ENCODE measurements around the gene RAPGEF5. TPM values are rescaled to one million over a fixed set of nuclear protein-coding genes. Genes with fewer than 3 reads are reported as not detected.

The RAPGEF5 gene
- total and polyA plus RNA-seq, 10 donors = 10.2 to 335 (median 184) TPM

GRCh38 chr7:22110881-22111280 is 246.1 kb downstream of the RAPGEF5 start:
- H3K9me3 ChIP-seq = peaks cover 0 to 9% (median 0%) of the 10 kb centered on the region in 8 donors
- peaks cover 0 to 8% (median 0%) of the 10 kb centered on the region in 6 donors for H3K4me1 ChIP-seq
- 58 to 74% (median 68%) methylated on average over 4 of the region's 4 CpGs for WGBS, 5 donors
- H3K27ac ChIP-seq = peak overlapping the region in 1 of 8 donors; percentile 11
- TF ChIP-seq POLR2A (IDR thresholded peaks at IDR 0.05) = no peak
- no peak for TF ChIP-seq POLR2AphosphoS5 (IDR thresholded peaks at IDR 0.05)
- no peak for TF ChIP-seq CTCF (IDR thresholded peaks at IDR 0.05 in 8 of 11, conservative IDR thresholded peaks at IDR 0.05 in 3 of 11)
- H3K4me3 ChIP-seq = no peak overlapping the region
- intact Hi-C loops (cut with DNase I; ENCODE audit: low total_unique reads) = loop anchor here (5.0 kb wide), 1 partner anchor 376 kb away; no protein-coding TSS in a partner anchor
- DNase-seq = no peak
- H3K36me3 ChIP-seq = peaks cover 0 to 9% (median 0%) of the 10 kb centered on the region in 6 donors
- no peaks in the 10 kb centered on the region for H3K27me3 ChIP-seq (replicated peaks in 1 of 7)

- Histone ChIP-seq H3K36me3 (peaks cover 0 to 8% (median 0%) of the 10 kb centered on the region in 6 donors), H3K9me3 (peaks cover 0 to 14% (median 0%) of the 10 kb centered on the region in 8 donors), H3K4me3 (no peak overlapping the region), H3K4me1 (peaks cover 0 to 8% (median 0%) of the 10 kb centered on the region in 6 donors), H3K27ac (peak overlapping the region in 1 of 8 donors; percentile 11), H3K27me3 (replicated peaks in 1 of 7) (no peaks in the 10 kb centered on the region)
- no peak for DNase-seq
- intact Hi-C loops (cut with DNase I; ENCODE audit: low total_unique reads) = loop anchor here (5.0 kb wide), 1 partner anchor 377 kb away; no protein-coding TSS in a partner anchor
- 11 to 21% (median 19%) methylated on average over 6 of the region's 6 CpGs for WGBS, 5 donors
- peak; percentile 42 to 84 (median 69) for TF ChIP-seq CTCF (IDR thresholded peaks at IDR 0.05 in 8 of 11, conservative IDR thresholded peaks at IDR 0.05 in 3 of 11)
- no peak for TF ChIP-seq POLR2AphosphoS5 (IDR thresholded peaks at IDR 0.05)
- no peak for TF ChIP-seq POLR2A (IDR thresholded peaks at IDR 0.05)
Measured at GRCh38 chr7:22110227-22110839, 246.6 kb downstream of the RAPGEF5 start.

- no peak overlapping the region for H3K27ac ChIP-seq
- peaks cover 0 to 18% (median 0%) of the 10 kb centered on the region in 8 donors for H3K9me3 ChIP-seq
- H3K4me3 ChIP-seq = no peak overlapping the region
- peaks cover 0 to 8% (median 0%) of the 10 kb centered on the region in 6 donors for H3K4me1 ChIP-seq
- no peak for DNase-seq
- intact Hi-C loops (cut with DNase I; ENCODE audit: low total_unique reads) = loop anchor here (5.0 kb wide), 1 partner anchor 378 kb away; no protein-coding TSS in a partner anchor
- WGBS, 5 donors = 65 to 75% (median 74%) methylated on average over 7 of the region's 7 CpGs
- TF ChIP-seq POLR2A (IDR thresholded peaks at IDR 0.05) (no peak), CTCF (IDR thresholded peaks at IDR 0.05 in 8 of 11, conservative IDR thresholded peaks at IDR 0.05 in 3 of 11) (no peak), POLR2AphosphoS5 (IDR thresholded peaks at IDR 0.05) (no peak)
- H3K36me3 ChIP-seq = peaks cover 0 to 7% (median 0%) of the 10 kb centered on the region in 6 donors
- no peaks in the 10 kb centered on the region for H3K27me3 ChIP-seq (replicated peaks in 1 of 7)
Measured at GRCh38 chr7:22109761-22110160, 247.2 kb downstream of the RAPGEF5 start.

DNA sequence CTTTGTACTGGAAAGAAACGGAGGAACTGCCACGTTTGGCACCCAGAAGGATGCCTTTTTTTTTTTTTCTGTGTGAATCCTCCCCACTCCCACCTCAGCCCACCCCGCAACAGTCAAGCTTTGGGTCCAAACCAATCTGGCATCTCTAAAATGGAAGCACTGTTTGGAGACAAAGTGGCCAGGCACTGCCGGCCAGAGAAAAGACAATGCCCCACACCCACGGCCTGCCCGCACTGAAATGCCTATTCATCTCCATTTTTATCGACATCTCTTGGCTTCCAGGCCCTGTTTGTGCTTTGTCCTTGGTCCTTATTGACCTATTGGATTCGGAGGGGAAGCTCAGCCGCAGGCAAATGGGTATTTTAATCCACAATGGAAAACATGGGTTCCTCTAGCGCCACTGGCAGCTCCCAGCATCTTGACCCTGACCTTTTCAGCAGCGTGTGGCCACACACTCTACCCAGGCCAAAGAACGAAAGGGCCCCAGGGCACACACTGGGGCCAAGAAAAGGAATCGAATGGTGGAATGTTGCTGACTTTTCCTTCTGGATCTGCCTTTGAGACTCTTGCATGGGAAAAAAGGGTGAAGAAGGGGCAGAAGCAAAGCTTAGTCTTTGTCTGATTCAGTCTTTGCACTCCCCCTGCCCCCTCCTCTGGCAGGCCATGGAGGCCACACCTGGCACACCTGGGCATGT is 248.7 kb downstream of the RAPGEF5 start:
- WGBS, 5 donors = 75 to 82% (median 77%) methylated on average over 13 of the region's 13 CpGs
- peaks cover 0 to 31% (median 4%) of the 10 kb centered on the region in 8 donors for H3K9me3 ChIP-seq
- H3K27ac ChIP-seq = no peak overlapping the region
- no peaks in the 10 kb centered on the region for H3K27me3 ChIP-seq (replicated peaks in 1 of 7)
- DNase-seq = no peak
- no peak overlapping the region for H3K4me3 ChIP-seq
- no peaks in the 10 kb centered on the region for H3K36me3 ChIP-seq
- intact Hi-C loops (cut with DNase I; ENCODE audit: low total_unique reads) = no loop called here
- H3K4me1 ChIP-seq = peaks cover 0 to 11% (median 0%) of the 10 kb centered on the region in 6 donors
- TF ChIP-seq CTCF (IDR thresholded peaks at IDR 0.05 in 8 of 11, conservative IDR thresholded peaks at IDR 0.05 in 3 of 11) (no peak), POLR2A (IDR thresholded peaks at IDR 0.05) (no peak), POLR2AphosphoS5 (IDR thresholded peaks at IDR 0.05) (peak in 1 of 3 donors; percentile 17)
